NCI-H1105 (cell line): Measurements from ENCODE around the gene MAP3K13.

Source experiments
- DNase-seq: peaks from one replicate; lab custom pipeline; 2025; lab: John Stamatoyannopoulos, UW

Gene MAP3K13, protein sequence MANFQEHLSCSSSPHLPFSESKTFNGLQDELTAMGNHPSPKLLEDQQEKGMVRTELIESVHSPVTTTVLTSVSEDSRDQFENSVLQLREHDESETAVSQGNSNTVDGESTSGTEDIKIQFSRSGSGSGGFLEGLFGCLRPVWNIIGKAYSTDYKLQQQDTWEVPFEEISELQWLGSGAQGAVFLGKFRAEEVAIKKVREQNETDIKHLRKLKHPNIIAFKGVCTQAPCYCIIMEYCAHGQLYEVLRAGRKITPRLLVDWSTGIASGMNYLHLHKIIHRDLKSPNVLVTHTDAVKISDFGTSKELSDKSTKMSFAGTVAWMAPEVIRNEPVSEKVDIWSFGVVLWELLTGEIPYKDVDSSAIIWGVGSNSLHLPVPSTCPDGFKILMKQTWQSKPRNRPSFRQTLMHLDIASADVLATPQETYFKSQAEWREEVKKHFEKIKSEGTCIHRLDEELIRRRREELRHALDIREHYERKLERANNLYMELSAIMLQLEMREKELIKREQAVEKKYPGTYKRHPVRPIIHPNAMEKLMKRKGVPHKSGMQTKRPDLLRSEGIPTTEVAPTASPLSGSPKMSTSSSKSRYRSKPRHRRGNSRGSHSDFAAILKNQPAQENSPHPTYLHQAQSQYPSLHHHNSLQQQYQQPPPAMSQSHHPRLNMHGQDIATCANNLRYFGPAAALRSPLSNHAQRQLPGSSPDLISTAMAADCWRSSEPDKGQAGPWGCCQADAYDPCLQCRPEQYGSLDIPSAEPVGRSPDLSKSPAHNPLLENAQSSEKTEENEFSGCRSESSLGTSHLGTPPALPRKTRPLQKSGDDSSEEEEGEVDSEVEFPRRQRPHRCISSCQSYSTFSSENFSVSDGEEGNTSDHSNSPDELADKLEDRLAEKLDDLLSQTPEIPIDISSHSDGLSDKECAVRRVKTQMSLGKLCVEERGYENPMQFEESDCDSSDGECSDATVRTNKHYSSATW

DNA sequence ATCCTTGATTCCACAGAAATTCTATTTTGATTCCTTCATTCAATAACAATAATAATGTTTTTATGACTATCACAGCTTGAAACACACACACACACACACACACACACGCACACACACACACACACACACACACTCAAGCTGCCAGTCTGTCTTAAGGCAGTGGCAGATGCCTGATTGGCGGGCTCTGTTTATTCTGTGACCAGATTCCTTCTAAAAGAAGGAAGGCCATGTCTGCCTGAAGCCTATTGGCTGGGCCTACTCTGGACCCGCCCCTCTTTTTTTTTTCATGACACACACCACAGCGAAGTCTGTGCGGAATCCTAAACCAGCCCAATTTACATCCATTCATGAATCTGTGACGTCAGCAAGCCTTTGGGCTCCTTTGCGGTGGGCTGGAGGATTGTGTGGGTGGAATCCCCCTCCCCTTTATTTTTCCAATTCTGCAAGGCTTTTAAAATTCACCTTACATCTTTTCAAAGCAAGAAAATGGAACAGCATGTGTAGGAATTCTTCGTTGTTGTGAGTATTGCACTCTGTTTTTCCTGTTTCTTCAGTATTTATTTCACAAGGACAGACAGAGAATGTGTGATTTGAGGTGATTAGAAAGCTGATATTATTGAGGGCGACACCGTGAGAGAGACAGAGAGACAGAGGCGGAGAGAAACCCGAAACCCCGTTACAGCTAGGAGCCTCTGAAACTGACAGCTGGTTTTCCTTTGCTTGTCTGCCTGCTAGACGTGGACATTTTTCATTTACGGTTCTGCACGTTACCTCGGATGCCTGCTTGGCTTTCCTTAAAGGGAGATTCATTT is at the start of gene MAP3K13:
Gene MAP3K13 (plus strand): TSS at position 287 of the 812 bp plus-strand sequence. CDS start 65,446 bp downstream, outside the sequence.
- DNase-seq: peak; percentile 95

DNA sequence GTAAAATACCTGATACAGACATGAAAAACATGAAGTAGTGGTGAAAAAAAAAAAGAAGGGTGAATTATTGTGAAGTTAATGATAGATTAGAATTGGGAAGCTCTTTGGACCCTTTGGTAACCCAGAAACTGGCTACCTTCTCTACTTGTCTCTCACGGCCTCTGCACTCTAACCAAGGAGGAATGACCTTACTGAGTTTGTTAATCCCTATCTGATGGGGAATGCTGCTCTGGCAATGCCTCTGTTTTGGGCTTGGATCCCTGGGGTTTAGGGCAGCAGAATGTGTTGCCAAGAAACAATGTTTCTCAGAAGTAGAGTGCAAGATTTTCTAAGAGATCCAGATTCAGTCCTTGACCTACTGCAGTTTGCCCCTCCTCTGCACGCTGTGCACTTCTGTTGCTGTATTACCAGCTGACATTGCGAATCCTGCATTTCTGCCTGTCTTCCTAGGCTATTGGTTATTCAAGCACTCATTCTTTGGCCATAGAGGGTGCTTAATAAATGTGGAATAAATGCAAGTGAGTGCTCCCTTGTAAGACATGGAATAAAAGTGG is 49.2 kb upstream of the MAP3K13 start:
- DNase-seq: no peak

DNA sequence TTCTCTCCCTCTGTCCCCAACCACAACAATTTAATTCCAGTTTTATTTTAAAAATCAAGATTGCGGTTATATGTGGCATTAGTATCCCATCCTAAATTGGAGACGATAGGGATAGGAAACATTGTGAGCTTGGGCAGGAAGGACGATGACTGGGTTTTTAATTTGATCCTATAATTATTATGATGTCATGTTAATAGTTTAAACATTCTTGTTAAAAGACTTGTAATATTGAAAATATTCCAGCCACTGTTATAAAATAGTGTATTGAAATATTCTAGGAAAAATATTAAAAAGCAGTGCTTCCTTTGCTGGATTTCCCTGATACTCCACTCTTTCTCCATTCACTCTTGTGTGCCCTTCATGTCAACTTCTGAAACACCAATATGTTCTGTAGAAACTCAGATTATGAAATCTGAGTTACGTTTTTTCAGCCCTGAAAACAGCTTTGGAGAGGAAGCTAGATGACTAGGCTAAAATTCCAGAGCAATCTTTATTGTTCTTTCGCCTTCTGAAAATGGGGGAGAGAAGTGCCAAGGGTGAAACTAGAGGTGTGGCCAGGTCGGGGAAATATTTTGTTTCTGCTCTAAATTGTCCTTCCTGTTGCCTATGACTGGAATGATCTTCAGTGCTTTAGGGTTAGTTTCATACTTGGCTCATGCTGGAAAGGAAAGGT is 46.1 kb upstream of the MAP3K13 start:
- no peak for DNase-seq

DNA sequence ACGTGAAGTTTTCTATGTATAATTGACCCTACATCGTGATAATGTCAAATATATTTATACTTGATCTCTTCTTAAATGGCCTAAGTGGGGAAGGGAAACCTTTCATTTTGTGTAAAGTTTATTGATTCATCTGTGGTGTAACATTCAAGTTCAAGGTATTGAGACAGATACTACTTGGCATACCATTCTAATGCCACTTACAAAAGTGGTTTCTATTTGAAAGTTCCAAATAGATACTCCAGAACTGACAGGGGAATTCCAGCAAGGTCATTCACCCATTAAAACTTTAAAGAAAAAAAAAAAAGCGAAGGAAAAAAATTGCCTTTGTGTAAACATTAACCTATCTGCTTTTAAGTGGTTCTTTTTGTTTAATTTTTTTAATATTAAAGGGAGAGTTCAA is 45.3 kb upstream of the MAP3K13 start:
- no peak for DNase-seq

DNA sequence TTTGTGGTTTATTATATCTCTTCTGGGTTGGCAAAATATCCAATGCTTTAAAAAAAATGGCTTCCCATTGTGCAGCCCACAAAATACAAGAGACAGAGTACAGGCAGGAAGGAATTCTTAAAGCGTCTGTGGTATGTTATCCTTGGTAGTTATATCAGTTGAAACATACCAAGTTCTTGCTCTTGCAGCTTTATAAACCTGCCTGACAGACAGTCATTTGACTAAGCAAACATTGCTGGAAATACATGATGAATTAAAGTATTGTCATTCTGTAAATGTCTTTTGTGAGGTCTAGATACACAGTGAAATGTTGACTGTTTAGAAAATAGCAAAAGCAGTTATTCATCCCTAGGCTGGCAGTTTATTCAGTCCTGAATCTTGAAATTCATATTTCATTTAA is 44.8 kb upstream of the MAP3K13 start:
- no peak for DNase-seq

DNA sequence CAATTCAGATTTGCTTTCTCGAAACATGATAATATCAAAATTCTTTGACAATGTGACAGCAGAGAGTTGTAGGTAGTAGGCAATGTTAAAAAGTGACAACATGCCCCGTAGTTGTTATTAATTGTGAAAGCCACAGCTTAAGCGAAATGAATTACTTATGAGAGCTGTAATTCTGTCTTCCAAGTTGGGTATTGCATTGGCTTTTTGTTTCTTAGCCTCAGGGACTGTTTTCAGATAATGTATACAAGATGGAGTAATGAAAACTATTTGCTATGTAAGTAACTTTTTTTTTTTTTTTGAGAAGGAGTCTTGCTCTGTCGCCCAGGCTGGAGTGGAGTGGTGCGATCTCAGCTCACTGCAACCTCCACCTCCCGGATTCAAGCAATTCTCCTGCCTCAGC is 43.1 kb upstream of the MAP3K13 start:
- DNase-seq: no peak

DNA sequence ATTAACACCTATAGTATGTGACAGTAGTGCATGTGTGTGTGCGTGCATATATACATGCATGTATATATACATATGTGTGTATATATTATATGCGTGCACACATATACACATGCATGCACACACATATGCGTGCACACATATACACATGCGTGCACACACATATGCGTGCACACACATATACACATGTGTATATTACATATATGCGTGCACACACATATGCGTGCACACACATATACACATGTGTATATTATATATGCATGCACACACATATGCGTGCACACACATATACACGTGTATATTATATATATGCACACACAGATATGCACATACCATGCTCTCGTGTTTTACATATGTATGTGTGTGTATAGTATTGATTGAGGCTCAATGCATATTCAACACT is 42.0 kb upstream of the MAP3K13 start:
- DNase-seq: no peak

DNA sequence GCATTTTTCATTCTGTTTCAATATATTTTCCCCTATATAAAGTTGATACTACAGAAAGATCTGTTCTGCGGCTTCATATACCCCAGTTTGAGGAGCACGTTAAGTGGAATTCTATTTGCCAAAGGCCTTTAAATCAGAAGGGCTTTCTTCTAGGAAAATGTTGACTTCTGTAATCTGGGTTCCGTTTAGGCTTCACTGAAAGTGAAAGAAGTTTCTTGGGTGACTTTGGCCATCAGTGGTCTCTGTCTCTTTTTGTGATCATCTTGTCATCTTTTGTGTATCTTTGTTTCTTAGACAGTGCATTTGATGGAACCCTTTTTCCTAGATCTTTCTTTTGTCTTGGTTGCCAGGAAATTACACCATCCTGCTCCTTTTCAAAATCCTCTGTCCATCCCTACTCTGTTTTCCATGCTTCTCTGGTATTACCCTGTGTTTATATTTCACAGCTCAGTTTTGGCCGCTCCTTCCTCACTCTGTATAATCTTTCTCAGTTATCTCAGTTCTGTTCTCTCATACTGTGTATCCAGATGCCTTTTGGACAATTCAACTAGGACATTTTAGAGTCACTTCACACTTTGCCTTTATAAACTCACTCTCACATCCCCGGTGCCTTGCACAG is 40.7 kb upstream of the MAP3K13 start:
- no peak for DNase-seq

DNA sequence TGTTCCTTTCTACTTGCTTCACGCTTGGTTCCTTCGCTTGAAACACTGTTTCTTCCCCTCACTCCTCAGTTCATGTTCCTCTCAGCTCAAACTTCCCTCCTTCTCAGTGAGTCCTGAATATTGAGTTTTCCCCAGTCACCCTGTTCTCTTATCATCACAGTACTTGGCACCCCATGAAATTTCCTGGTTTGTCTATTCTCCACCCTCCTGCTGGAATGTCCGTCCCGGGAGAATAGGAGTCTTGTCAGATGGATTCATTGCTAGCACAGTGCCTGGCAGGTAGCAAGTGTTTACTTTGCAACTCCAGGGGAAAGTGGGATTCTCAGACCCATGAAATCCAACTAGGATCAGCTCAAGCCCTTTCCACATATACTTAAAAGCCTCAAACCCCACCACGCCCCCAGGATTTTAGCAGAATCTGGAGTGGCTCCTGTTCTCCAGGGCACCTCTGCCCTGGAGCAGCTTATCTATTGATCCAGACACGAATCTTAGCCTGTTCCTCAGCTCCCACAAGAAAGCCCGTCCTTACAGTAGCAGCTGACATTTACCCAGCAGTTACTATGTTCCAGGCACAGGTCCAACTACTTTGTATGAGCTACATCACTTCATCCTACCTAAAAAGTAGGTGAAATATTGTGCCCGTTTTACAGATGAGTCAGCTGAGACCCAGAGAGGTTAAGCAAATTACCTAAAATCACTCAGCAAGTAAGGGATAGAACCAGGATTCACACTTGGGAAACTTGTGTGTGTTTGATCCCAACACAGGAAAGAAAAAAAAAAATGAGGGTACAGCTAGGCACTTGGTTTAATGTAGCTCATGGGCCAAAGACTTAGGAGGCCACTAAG is 36.8 kb upstream of the MAP3K13 start:
- DNase-seq: no peak

DNA sequence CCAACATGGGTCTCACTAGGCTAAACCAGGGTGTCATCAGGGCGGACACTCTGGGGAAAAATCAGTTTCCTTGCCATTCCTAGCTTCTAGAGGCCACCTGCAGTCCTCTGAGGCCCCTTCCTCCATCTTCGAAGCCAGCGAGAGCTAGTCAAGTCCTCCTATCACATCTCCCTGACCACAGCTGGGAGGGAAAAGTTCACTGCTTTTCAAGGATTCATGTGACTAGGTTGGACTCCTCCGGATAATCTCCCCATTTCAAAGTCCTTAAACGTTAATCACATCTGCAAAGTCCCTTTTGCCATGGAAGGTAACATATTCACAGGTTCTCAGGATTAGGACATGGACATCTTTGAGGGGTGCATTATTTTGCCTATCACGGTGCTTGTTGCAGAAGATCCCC is 35.9 kb upstream of the MAP3K13 start:
- DNase-seq: no peak

DNA sequence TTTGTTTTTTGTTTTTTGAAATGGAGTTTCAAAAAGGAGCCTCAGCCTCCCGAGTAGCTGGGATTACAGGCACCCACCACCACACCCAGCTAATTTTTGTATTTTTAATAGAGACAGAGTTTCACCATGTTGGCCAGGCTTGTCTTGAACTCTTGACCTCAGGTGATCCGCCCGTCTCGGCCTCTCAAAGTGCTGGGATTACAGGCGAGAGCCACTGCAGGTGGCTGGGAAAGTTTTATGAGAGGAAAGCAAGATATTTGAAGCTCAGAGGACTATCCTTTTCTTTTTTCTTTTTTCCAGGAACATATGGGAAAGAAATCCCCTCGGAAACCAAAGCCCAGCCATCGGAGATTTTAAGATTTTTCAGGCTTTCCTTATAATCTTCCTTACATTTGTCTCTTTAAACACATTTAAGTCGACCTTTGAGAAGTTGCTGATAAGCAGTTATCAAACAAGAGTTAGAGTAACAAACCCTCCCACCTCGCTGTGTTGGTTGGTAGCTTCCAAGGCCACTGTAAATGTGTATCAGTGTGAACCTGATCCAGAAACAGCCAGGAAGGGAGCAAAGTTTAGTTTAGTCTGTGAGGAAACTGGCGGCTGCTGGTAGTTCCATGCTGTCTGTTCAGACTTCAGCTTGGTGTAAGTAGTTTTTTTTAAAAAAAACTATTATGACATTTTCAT is 34.5 kb upstream of the MAP3K13 start:
- DNase-seq: no peak

DNA sequence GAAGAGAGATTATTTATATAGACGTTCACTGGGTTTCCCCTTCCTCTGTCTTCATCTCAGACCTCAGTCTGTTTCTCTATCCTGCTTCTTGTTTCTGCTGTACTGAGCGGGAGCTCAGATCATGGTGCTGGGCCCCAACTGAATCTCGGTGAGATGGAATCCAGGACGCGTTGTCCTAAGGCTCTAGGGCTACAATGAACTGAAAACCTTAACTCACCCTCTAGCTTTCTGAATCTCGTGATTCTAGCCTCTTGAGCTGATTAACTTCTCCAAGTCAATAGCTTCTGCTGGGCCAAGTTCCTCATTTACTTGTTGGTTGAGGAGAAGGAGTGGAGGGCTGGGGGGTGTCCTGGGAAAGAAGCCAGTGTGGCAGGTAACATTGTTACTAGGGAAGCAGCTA is 32.7 kb upstream of the MAP3K13 start:
- no peak for DNase-seq

DNA sequence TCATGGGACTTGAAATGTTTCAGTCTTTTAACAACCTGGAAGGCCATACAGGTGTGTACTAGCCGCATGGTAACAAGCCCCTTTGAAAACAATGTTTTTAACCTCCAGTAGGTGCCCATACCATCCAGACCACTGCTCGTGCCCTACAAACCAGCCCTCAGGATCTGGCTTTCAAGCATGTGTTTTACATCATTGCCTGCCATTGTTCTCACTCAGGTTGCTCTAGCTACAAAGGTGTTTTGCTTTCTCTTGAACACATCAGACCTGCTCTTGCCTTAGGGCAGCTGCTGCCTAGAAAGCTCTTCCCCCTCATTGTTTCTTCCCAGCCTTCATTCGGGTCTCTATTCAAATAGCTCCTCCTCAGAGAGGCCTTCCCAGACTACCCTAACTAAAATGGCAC is 32.3 kb upstream of the MAP3K13 start:
- no peak for DNase-seq

DNA sequence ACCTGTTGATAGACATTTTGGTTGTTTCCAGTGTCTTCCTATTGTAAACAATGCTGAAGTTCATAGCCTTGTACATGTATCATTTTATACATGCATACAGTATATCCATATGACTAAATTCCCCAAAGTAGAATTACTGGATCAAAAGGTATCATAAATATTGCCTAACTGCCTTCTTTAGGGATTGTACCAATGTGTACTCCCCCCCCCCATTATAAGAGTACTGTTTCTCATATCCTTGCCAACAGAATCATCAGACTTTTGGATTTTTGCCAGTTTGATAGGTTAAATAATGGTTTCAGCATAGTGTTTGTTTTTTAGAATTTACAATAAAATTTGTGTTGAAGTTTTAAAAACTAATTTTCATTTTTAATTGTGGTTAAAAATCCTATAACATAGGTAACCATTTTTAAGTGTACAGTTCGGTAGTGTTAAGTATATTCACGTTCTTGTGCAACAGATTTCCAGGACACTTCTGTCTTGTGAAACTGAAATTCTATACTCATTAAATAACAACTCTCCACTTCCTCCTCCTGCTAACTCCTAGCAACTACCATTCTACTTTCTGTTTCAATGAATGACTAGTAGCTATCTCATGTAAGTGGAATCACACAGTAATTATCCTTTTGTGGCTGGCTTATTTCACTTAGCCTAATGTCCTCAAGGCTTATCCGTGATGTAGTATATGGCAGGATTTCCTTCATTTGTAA is 30.8 kb upstream of the MAP3K13 start:
- peak; percentile 82 for DNase-seq

DNA sequence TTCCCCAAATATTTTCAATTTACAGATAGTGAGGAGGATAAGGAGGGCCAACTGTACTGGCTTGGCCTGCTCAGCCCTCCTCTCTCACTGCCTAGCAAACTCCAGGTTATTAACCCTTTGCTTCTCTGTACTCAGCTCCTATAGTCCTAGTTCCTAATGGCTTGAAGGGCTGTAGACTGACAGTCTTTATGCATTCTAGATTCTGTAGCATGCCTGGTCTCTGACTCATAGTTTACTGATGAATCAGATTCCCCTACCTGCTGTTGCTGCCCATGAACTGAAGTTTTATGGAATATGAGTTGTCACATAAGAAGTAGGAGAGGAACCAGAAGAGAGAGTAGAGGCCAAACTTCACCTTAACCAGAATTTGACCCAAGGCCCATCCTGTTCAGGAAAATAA is 27.1 kb upstream of the MAP3K13 start:
- DNase-seq: no peak

DNA sequence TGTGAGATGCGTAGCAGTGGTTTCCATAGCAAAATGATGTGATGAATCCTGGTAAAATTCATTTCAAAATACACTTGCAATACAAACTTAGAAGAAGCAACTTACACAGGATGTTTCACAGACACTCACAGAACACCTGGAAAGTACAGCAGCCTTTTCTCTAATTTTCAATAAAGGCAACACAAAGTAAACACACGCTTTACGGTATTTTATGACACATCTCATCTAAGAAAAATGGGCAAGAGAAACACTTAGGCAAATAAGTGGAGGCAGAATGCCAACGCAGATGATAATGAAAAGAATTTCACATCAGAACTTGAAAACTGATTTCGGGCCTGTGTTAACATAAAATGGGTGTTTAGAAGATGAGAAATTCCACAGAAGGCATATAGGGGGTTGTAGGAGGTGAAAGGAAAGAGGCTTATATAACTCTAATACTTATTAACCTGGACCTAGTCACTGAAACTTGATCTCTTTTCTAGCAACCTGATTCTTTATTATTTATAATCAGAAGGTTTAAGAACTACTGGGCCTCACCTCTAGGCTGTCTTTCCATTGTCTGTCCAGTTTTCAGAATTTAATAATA is 25.6 kb upstream of the MAP3K13 start:
- DNase-seq: peak; percentile 7

DNA sequence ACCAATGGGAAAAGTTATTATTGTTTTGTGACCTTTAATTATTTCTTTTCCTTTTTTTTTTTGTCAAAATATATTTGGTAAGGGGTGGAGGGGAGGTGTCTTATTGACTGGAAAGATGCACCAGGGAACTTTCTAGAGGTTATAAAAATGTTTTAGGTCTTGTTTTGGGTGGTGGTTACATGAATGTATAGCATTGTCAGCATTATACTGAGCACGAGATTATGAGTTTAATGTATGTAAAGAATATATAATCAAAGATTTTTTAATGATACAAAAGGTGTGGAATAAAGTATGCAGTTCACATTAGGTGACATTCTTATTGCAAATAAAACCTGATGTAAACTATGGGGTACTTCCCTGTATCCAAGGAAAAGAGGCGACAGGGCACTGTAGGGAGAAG is 23.0 kb upstream of the MAP3K13 start:
- DNase-seq: no peak

DNA sequence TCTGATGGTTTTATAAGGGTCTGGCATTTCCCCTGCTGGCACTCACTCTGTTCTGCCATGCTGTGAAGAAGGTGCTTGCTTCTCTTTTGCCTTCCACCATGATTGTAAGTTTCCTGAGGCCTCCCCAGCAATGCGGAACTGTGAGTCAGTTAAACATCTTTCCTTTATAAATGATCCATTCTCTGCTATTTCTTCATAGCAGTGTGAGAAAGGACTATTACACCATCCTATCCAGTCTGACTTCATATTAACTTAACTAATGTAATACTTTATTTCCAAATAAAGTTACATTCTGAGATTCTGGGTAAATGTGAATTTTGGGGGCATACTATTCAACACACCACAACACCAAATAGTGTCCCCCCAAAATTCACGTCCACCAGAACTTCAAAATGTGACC is 22.2 kb upstream of the MAP3K13 start:
- no peak for DNase-seq
